Astrocyte of the hippocampus (primary cell): ENCODE data around the gene PHTF2.

ENCODE experiments used
- DNase-seq: peaks from one replicate; pipeline ENCODE4 v3.0.0; 2011; ENCODE audit warnings: low read depth, low spot score

The PHTF2 gene

DNA sequence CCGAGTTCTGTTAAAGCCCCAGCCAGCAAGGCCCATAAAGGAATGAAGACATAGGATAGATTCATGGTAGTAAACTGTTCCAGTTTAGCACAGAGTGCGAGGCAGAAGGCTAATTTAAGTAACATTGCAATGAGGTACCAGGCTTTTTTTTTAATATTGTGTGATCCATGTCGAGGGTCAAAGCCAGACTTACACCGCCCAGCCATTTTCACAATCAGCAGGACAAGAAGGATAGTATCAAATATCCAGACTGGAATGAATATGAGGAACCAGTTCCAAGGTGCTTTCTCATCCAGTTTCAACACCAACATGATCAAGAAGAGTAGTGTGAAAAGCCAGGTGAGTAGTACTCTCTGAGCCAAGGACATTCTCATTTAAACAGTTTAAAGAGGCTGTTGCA lies 4.6 kb upstream of the PHTF2 start:
- DNase-seq, result no peak

- no peak for DNase-seq
Observed at GRCh38 chr7:77796109-77796508, 2.5 kb upstream of the PHTF2 start.

DNA sequence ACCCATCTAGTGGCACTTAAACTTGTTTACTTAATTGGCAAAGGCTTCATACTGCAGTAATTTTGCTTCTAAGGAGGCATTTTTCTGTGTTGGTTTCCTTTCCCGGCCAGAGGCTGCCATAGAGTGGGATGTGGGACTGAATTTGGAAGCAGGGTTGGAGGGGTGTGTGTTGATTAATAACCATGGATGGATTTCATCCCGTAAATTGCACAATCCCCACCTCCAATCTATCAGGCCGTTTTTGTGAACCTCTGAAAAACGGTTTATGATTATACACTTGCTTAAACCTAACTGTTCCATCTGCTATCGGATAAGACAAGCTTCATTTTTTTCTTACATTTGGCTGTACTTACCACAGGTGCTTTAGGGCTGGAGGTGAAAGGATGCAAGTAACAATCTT lies 1.6 kb upstream of the PHTF2 start:
- DNase-seq, result no peak

- no peak for DNase-seq
Observed at GRCh38 chr7:77797734-77798393, 709 bp upstream of the PHTF2 start.

DNA sequence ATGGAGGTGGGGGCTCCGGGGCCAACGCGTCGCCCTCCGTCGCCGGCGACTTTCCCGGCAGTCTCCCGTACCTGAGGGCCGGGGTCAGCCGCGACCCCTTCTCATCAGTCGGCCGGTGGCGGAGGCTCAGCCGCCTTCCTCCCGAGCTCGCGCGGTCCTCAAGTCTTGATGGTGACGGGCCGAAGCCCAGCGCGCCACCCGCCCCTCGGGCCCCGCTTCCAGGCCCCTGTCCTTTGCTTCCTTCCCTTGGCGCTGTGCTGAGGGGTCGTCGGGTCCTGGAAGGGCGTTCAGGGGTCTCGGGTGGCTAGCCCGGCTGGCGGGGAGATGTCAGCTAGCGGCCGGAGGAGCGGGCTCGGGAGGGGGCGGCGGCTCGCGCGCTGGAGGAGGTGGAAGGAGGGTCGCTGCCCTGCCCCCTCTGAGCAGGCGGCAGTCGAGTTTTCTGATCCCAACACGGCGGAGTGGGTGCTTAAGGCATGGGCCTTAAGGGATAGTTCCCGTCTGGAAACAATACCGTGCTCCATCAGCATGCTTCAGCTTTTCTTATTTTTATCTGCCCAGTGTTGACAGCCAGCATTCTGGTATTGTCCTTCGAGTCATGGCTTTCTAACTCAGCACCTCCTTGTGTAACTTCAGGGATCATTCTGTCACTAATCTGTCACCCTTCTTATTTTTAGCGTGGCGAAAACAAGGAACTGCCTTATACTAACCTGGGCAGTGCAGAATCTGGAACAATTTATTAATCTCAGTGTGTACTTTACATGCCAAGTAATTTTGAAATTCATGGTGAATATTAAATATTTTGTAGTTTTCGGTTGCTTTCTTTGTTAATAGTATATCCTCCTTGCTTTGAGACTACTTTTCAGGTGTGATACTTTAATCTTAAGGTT lies 748 bp downstream of the PHTF2 start:
- DNase-seq, result peak; percentile 64

GRCh38 chr7:77800158-77800557 lies 1.6 kb downstream of the PHTF2 start:
- peak; percentile 43 for DNase-seq

- no peak for DNase-seq
Observed at GRCh38 chr7:77800730-77801129, 2.2 kb downstream of the PHTF2 start.

GRCh38 chr7:77802557-77803405 lies 4.2 kb downstream of the PHTF2 start:
- DNase-seq, result no peak

- no peak for DNase-seq
Observed at GRCh38 chr7:77806425-77806824, 7.9 kb downstream of the PHTF2 start.

- DNase-seq, result no peak
Observed at GRCh38 chr7:77808517-77808916, 9.9 kb downstream of the PHTF2 start.

DNA sequence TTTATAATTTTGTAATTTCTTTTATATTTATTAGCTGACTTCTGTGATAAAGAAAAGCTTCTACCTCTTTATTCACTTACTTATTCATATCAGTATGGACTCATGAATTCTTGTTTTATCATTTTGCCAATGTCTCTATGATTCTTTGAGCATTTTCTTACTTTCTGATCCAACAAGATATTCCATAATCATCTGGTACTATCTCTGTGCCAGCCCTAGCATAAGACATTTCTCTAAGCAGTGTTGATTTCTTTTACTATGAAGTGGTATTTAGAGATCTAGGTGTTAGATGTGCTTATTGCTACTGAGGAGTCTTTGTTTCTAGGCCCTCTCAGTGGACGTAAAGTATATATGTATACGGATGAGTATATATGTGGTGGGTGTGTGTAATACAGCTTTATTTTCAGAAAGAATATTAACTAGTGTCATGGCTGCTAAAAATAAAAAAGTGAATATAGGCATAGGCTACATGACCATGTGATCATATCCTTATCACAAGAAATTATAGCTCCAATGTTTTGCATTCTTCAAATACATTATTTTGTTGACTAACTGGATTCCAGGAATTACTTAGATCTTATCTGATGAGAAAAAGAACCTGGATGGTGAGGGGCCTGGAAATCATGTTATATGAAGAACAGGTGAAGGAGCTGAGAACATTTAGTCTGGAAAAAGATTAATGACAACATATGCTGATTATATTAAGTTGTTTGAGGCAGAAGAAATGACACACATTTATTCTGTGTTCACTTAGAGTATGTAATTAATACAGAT lies 13.1 kb downstream of the PHTF2 start:
- DNase-seq, result no peak

GRCh38 chr7:77812290-77812685 lies 13.7 kb downstream of the PHTF2 start:
- DNase-seq, result peak; percentile 38

GRCh38 chr7:77813180-77813579 lies 14.6 kb downstream of the PHTF2 start:
- no peak for DNase-seq

DNA sequence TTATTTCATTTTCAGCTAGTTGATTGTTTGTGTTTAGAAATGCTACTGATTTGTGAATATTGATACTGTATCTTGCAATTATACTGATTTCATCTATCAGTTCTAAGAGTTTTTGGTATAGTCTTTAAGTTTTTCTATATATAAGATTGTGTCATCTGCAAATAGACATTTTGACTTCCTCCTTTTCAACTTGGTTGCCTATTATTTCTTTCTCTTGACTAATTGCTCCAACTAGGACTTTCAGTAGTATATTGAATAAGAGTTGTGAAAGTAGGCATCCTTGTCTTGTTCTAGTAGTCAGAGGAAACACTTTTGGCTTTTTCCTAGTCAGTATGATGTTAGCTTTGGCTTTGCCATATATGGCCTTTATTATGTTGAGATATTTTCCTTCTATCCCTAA lies 20.4 kb downstream of the PHTF2 start:
- no peak for DNase-seq

DNA sequence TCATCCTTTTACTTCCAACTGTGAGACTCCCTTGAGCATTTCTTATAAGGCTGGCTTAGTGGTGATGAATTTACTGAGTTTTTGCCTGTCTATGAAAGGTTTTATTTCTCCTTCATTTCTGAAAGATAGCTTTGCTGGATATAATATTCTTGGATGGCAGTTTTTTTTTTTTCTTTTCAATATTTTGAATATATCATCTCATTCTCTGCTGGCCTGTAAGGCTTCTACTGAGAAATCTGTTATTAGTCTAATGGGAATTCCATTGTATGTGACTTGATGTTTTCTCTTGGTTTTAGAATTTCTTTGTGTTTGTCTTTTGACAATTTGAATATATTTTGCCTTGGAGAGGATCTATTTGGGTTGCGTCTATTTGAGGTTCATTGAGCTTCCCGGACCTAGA lies 22.4 kb downstream of the PHTF2 start:
- DNase-seq, result no peak

DNA sequence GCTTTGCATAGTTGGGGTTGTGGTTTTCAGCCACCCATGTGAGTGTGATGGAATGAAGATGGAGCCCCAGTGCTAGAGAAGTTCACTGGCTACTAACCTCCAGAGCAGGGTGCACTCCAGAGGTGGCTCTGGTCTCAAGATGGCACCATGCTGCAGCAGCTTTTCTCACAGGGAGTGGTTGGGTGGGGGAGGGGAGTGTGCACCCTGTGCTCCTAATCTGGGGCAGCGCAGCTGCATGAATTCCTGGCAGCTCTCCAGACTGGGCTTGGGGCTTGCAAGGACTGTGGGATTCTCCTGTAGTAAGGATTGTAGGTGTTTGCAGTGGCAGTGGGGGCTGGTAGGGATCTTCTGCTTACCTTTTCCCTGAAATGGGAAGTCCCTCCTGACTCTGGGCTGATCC lies 23.7 kb downstream of the PHTF2 start:
- no peak for DNase-seq

- peak; percentile 20 for DNase-seq
Observed at GRCh38 chr7:77823787-77824186, 25.2 kb downstream of the PHTF2 start.

GRCh38 chr7:77824636-77825035 lies 26.1 kb downstream of the PHTF2 start:
- DNase-seq, result no peak

GRCh38 chr7:77825131-77825530 lies 26.6 kb downstream of the PHTF2 start:
- DNase-seq, result no peak

- no peak for DNase-seq
Observed at GRCh38 chr7:77826300-77826699, 27.7 kb downstream of the PHTF2 start.

- DNase-seq, result no peak
Observed at GRCh38 chr7:77827999-77828398, 29.4 kb downstream of the PHTF2 start.
